Measurements from ENCODE around the gene KIR3DL3. TPM values are rescaled to one million over a fixed set of nuclear protein-coding genes. Genes with fewer than 3 reads are reported as not detected.
A peak's percentile ranks its signal among the peaks of the same experiment; 100 is the strongest.
"Not testable (repeated sequence)": the region's sequence is repeated elsewhere in the genome, so short reads cannot be mapped to it uniquely, and the experiment has no call there.

Gene KIR3DL3
- total RNA-seq, 1 donor from 2014 or later, result not detected

- H3K4me3 Mint-ChIP-seq (ENCODE audit: unreplicated experiment), result no peak overlapping the region
- H3K9me3 Mint-ChIP-seq (ENCODE audit: low read depth), result peaks cover 44% of the 10 kb centered on the region
- peaks cover under 1% of the 10 kb centered on the region for H3K36me3 Mint-ChIP-seq (ENCODE audit: low read depth)
- H3K27me3 Mint-ChIP-seq (ENCODE audit: low read depth), result no peaks in the 10 kb centered on the region
- DNase-seq (ENCODE audit: low spot score), result no peak
- H3K4me1 Mint-ChIP-seq (ENCODE audit: low read depth), result no peaks in the 10 kb centered on the region
- no peak overlapping the region for H3K27ac Mint-ChIP-seq (ENCODE audit: unreplicated experiment)
- no peak for TF ChIP-seq CTCF (IDR thresholded peaks at IDR 0.05)
These were observed 27.5 kb upstream of the KIR3DL3 start for GRCh38 chr19:54696766-54697165.

GRCh38 chr19:54697716-54698115 lies 26.5 kb upstream of the KIR3DL3 start:
- DNase-seq (ENCODE audit: low spot score); H3K4me3 Mint-ChIP-seq (ENCODE audit: unreplicated experiment); H3K27ac Mint-ChIP-seq (ENCODE audit: unreplicated experiment); H3K27me3 Mint-ChIP-seq (ENCODE audit: low read depth); H3K36me3 Mint-ChIP-seq (ENCODE audit: low read depth); H3K4me1 Mint-ChIP-seq (ENCODE audit: low read depth): not testable (repeated sequence)
- H3K9me3 Mint-ChIP-seq (ENCODE audit: low read depth), result peaks cover 46% of the 10 kb centered on the region

GRCh38 chr19:54704928-54705327 lies 19.3 kb upstream of the KIR3DL3 start:
- Mint-ChIP-seq H3K4me3 (ENCODE audit: unreplicated experiment) (no peak overlapping the region), H3K27ac (ENCODE audit: unreplicated experiment) (no peak overlapping the region), H3K27me3 (ENCODE audit: low read depth) (no peaks in the 10 kb centered on the region), H3K4me1 (ENCODE audit: low read depth) (no peaks in the 10 kb centered on the region), H3K36me3 (ENCODE audit: low read depth) (peaks cover 2% of the 10 kb centered on the region), H3K9me3 (ENCODE audit: low read depth) (peaks cover 53% of the 10 kb centered on the region)
- no peak for TF ChIP-seq CTCF (IDR thresholded peaks at IDR 0.05)
- DNase-seq (ENCODE audit: low spot score), result no peak

GRCh38 chr19:54707962-54708361 lies 16.3 kb upstream of the KIR3DL3 start:
- Mint-ChIP-seq H3K9me3 (ENCODE audit: low read depth) (peaks cover 35% of the 10 kb centered on the region), H3K27ac (ENCODE audit: unreplicated experiment) (no peak overlapping the region), H3K27me3 (ENCODE audit: low read depth) (no peaks in the 10 kb centered on the region), H3K4me3 (ENCODE audit: unreplicated experiment) (no peak overlapping the region), H3K4me1 (ENCODE audit: low read depth) (no peaks in the 10 kb centered on the region), H3K36me3 (ENCODE audit: low read depth) (no peaks in the 10 kb centered on the region)
- DNase-seq (ENCODE audit: low spot score), result peak; percentile 83
- no peak for TF ChIP-seq CTCF (IDR thresholded peaks at IDR 0.05)

- Mint-ChIP-seq H3K36me3 (ENCODE audit: low read depth) (no peaks in the 10 kb centered on the region), H3K4me1 (ENCODE audit: low read depth) (no peaks in the 10 kb centered on the region), H3K4me3 (ENCODE audit: unreplicated experiment) (no peak overlapping the region), H3K9me3 (ENCODE audit: low read depth) (peaks cover 33% of the 10 kb centered on the region), H3K27ac (ENCODE audit: unreplicated experiment) (no peak overlapping the region), H3K27me3 (ENCODE audit: low read depth) (no peaks in the 10 kb centered on the region)
- TF ChIP-seq CTCF (IDR thresholded peaks at IDR 0.05), result no peak
- peak; percentile 63 for DNase-seq (ENCODE audit: low spot score)
These were observed 15.5 kb upstream of the KIR3DL3 start for GRCh38 chr19:54708781-54709180.

- no peaks in the 10 kb centered on the region for H3K27me3 Mint-ChIP-seq (ENCODE audit: low read depth)
- H3K9me3 Mint-ChIP-seq (ENCODE audit: low read depth), result peaks cover 27% of the 10 kb centered on the region
- peak; percentile 28 for DNase-seq (ENCODE audit: low spot score)
- H3K4me3 Mint-ChIP-seq (ENCODE audit: unreplicated experiment), result no peak overlapping the region
- no peak for TF ChIP-seq CTCF (IDR thresholded peaks at IDR 0.05)
- no peaks in the 10 kb centered on the region for H3K36me3 Mint-ChIP-seq (ENCODE audit: low read depth)
- no peak overlapping the region for H3K27ac Mint-ChIP-seq (ENCODE audit: unreplicated experiment)
- H3K4me1 Mint-ChIP-seq (ENCODE audit: low read depth), result no peaks in the 10 kb centered on the region
These were observed 14.9 kb upstream of the KIR3DL3 start for GRCh38 chr19:54709212-54709948.

GRCh38 chr19:54709956-54710355 lies 14.3 kb upstream of the KIR3DL3 start:
- H3K36me3 Mint-ChIP-seq (ENCODE audit: low read depth); DNase-seq (ENCODE audit: low spot score); H3K4me1 Mint-ChIP-seq (ENCODE audit: low read depth); H3K4me3 Mint-ChIP-seq (ENCODE audit: unreplicated experiment); H3K27ac Mint-ChIP-seq (ENCODE audit: unreplicated experiment); H3K27me3 Mint-ChIP-seq (ENCODE audit: low read depth): not testable (repeated sequence)
- peaks cover 22% of the 10 kb centered on the region for H3K9me3 Mint-ChIP-seq (ENCODE audit: low read depth)
